A549 treated with AZD9567 at 1 μM for 4 hours (cell line): Measurements from ENCODE around the gene PYCARD. TPM values are rescaled to one million over a fixed set of nuclear protein-coding genes. Genes with fewer than 3 reads are reported as not detected.

ENCODE experiments used
- total RNA-seq: library from RNA; stranded (reverse); fragments of 200-300 nt; extraction: Qiagen RNA extraction; gene quantifications from 5 replicates; pipeline ENCODE4 v1.2.3, GENCODE V29; 2022; ENCODE audit not compliant: insufficient read depth

PYCARD gene
- total RNA-seq: 23.4 to 38.1 TPM (median 33.0 TPM) in 5 replicates

DNA sequence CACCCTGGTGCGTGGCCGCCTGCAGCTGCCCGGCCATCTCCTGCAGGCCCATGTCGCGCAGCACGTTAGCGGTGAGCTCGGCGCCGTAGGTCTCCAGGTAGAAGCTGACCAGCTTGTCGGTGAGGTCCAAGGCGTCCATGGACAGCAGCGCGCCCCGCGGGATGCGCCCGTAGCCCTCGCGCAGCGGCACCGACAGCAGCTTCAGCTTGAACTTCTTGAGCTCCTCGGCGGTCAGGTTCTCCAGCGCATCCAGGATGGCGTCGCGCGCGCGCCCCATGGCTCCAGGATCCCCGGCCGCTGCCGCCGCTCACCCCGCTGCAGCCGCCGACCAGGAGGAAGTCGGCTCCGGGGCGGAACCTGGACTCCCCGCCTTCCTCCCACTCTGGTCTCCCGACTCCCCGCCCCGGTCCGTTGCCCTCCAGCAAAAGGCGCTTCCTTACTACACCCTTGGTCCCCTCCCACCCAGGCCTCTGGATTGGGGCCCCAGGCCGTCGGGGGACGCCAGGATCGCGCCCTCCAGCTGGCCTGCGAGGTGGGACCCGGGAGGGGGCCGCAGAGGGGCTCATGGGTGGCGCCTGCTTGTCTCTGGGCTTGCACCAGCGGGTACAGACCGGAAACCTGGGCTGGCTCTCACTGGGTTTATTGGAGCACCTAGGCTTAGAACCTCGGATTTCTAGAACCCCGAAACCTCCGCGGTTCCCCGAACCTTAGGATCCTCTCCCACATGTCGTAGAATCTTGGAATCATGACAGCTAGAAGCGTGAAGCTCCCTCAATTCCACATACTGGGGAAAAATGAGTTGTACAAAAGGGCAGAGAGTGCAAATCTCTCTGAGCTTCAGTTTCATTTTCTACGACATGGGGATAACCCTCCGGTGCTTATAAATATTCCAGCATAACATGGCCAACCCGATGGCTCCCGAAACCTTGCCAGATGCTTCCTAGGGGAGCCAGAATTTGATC, at the start of gene PYCARD:
TSS of gene PYCARD (minus strand) at position 347 of the 962 bp plus-strand sequence. CDS start at position 277, 70 bp downstream.

DNA sequence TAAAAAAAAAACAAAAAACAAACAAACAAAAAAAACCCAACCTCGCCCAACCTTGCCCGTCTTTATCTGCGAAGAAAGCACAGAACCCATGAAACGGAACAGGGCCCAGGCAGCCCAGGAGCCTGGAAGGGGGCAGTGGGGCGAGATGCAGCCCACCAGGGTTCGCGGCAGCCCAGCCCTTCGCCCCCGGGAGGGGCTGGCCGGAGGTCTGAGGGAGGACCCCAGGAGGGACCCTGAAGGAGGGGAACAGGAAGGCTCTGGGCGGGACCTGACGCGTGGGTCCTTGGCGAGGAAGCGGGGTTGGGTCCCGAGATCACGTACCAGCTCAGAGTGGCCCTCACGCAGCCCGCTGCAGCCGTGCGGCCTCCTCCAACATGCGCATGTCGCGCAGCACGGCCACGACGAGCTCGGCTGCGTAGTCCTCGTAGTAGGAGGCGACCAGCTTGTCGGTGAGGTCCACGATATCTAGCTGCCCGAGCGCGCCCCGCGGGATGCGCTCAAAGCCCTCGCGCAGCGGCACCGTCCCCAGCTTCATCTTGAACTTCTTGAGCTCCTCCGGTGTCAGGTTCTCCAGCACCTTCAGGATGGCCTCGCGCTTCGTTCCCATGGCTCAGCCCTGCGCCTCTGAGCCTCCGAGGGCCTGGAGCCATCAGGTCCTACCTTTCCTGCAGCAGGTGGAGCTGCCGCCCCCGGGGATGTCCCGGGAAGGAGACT, 14.0 kb upstream of the PYCARD start, which contains the start of gene PYDC1:
TSS of gene PYDC1 (minus strand) at position 714 of the 714 bp plus-strand sequence. CDS start at position 607, 107 bp downstream.

DNA sequence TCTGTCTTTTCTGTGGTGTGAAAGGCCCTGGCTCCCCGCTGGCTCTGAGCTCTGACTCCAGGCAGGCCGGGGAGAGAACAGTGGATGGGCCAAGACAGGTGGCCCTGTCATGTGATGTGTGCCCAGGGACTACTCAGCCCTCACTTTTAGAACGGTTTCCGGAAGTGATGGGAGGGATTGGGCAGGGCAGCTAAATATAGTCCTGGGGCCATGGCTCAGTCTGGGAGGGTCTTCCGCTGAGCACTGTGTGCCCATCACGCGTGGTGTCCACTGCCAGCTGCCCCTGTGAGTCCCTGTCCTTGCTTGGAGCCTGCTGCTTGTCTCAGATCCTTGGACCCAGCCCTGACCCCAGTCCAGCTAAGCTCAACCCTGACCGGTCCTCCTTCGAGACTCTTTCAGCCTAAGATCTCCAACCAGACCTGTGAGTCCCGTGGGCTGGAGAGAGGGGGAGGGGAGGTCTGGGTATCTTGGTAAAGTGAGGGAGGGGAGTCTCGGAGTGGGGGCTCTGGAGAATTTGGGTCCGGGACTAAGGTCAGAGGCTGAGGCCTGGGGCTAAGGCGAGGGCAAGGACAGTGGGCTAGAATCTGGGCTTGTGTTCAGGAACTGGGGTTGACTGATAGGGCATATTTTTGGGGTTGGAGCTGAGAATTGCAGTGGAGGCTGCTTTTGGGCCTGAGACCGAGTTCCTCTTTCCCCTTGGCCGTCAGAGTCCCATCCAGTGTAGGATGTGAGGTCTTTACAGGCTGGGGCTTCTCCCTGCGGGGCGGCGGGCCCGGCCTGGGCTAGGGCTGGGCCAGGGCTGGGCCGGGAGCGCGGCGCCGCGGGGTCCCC, 11.5 kb upstream of the PYCARD start, which contains the start of gene TRIM72:
TSS of gene TRIM72 (plus strand) at position 243 of the 831 bp plus-strand sequence. CDS start 620 bp downstream, outside the sequence.

DNA sequence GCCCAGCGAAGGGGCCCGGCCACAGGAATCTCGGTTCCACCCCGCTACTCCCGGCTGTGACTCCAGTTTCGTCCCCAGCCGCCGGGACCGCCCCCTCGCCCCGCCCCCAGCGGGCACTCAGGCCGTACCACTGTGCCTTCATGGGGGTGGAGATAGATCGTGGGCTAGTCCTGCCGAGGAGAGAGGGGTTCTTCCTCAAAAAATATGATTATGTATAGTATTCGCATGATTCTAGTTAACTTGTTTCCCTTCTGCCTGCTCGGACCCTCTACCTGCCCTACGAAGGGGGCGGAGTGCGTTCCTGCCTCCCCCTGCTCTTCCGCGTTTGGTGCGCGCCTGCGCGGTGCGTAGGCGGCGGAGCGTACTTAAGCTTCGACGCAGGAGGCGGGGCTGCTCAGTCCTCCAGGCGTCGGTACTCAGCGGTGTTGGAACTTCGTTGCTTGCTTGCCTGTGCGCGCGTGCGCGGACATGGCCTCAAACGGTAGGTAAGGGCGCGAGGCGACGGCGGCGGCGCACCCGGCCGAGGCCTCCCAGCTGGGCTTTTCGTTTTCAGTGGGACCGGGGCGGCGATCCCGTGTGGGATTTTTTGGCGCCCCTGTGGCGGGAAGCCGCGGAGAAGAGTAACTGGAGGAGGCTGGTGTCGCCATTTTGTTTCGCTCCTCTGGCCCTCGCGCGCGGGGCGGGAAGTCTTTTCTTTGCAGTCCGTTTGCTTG, 22.7 kb downstream of the PYCARD start, which contains the start of gene FUS:
TSS of gene FUS (plus strand) at position 393 of the 713 bp plus-strand sequence. CDS start at position 469, 76 bp downstream.

Other genes with a start within 250 kb of the PYCARD start
- gene SETD1A, start 245.0 kb downstream of the PYCARD start, total RNA-seq: 16.6 to 21.1 TPM (median 20.3 TPM) in 5 replicates
- 11.6 to 13.5 TPM (median 13.2 TPM) in 5 replicates for gene HSD3B7, start 217.6 kb downstream of the PYCARD start, total RNA-seq
- 1.4 to 3.9 TPM (median 1.5 TPM) in 5 replicates for gene STX1B, start 192.1 kb downstream of the PYCARD start, total RNA-seq
- gene STX4, start 169.2 kb downstream of the PYCARD start, total RNA-seq: 37.6 to 67.5 TPM (median 65.2 TPM) in 5 replicates
- 12.2 to 17.9 TPM (median 12.8 TPM) in 5 replicates for gene ZNF668, start 128.5 kb downstream of the PYCARD start, total RNA-seq
- gene ZNF646, start 128.3 kb downstream of the PYCARD start, total RNA-seq: 8.1 to 11.5 TPM (median 10.2 TPM) in 5 replicates
- gene PRSS53, start 113.8 kb downstream of the PYCARD start, total RNA-seq: 1.4 to 2.7 TPM (median 1.9 TPM) in 5 replicates
- 123 to 147 TPM (median 143 TPM) in 5 replicates for gene VKORC1, start 108.0 kb downstream of the PYCARD start, total RNA-seq
- 35.0 to 53.3 TPM (median 49.3 TPM) in 5 replicates for gene BCKDK, start 94.4 kb downstream of the PYCARD start, total RNA-seq
- gene KAT8, start 85.1 kb downstream of the PYCARD start, total RNA-seq: 31.2 to 51.7 TPM (median 46.9 TPM) in 5 replicates
- gene PRSS8, start 67.0 kb downstream of the PYCARD start, total RNA-seq: 0.52 to 0.95 TPM (median 0.65 TPM) in 4 of 5 replicates, not detected in the other
- 0.81 to 1.4 TPM (median 1.0 TPM) in 4 of 5 replicates, not detected in the other for gene PRSS36, start 52.7 kb downstream of the PYCARD start, total RNA-seq
- gene FUS, start 22.6 kb downstream of the PYCARD start, total RNA-seq: 554 to 620 TPM (median 559 TPM) in 5 replicates
- 0.05 to 0.10 TPM (median 0.05 TPM) in 4 of 5 replicates, not detected in the other for gene TRIM72, start 11.4 kb upstream of the PYCARD start, total RNA-seq
- gene PYDC1, start 14.4 kb upstream of the PYCARD start, total RNA-seq: not detected in 5 replicates
- 1.4 to 2.4 TPM (median 1.8 TPM) in 4 of 5 replicates, not detected in the other for gene ITGAM, start 57.2 kb upstream of the PYCARD start, total RNA-seq
- gene ITGAX, start 152.4 kb upstream of the PYCARD start, total RNA-seq: 0.85 to 1.7 TPM (median 1.3 TPM) in 4 of 5 replicates, not detected in the other
- gene ITGAD, start 190.6 kb upstream of the PYCARD start, total RNA-seq: not detected in 5 replicates
- not detected in 5 replicates for gene COX6A2, start 225.6 kb upstream of the PYCARD start, total RNA-seq
- 0.09 to 0.20 TPM (median 0.13 TPM) in 4 of 5 replicates, not detected in the other for gene ZNF843, start 240.0 kb upstream of the PYCARD start, total RNA-seq